Fibroblast of the aortic adventitia (primary cell): ENCODE data around the gene DENND2D. TPM values are rescaled to one million over a fixed set of nuclear protein-coding genes. Genes with fewer than 3 reads are reported as not detected.
A peak's percentile ranks its signal among the peaks of the same experiment; 100 is the strongest.

ENCODE experiments used
- DNase-seq: peaks from one replicate; pipeline ENCODE4 v3.0.0-alpha.2; 2010; ENCODE audit warnings: low read depth
- H3K4me3 ChIP-seq: 2 replicates; pipeline ENCODE4 v1.5.1; 2011; ENCODE audit warnings: low read depth, mild to moderate bottlenecking, control low read depth, low read length, moderate library complexity
- total RNA-seq: library from RNA; depleted of rRNA; stranded (reverse); fragments of >200 nt; gene quantifications from 2 replicates; pipeline ENCODE4 v1.2.3, GENCODE V29; 2012; ENCODE audit warnings: low replicate concordance
- TF ChIP-seq, protein P1 (sequence below): IDR thresholded peaks from 2 replicates; pipeline ENCODE4 v1.5.1; 2011; ENCODE audit warnings: mild to moderate bottlenecking, low read length, control low read depth, inconsistent platforms; ENCODE audit not compliant: insufficient read depth

Gene DENND2D
- total RNA-seq, 1 donor: 3.0 TPM

DNA sequence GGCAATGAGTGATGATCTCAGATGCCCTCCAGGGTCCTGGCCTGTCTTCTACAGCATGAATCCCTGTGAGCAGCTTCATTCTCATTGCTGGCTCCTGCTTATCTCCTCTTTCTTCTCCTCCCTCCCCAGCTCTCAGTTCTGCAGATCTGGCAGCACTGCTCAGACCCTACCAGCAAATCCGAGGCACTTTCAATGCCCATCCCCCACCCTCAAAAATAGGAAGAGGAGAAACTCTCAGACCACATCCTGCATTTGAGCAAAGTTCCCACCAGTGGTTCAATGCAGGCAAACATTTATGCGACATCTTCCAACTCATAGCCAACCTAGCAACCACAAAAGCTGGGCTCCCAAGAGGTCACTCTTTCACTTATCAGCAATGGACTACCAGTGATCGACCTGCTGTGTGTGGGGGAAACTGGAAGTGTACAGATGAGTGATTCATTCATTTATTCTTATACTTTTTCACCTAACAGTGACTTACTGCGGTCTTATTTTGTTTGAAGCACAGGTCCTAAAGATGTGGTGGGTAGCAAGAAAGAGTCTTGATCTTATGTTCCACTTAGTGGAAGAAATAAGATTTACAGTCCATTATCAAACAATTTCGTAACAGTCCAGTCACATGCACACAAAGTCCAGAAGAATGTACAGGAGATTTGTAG, 21.3 kb upstream of the DENND2D start:
- H3K4me3 ChIP-seq: no peak overlapping the region
- DNase-seq: peak; percentile 57
- TF ChIP-seq, protein P1, sequence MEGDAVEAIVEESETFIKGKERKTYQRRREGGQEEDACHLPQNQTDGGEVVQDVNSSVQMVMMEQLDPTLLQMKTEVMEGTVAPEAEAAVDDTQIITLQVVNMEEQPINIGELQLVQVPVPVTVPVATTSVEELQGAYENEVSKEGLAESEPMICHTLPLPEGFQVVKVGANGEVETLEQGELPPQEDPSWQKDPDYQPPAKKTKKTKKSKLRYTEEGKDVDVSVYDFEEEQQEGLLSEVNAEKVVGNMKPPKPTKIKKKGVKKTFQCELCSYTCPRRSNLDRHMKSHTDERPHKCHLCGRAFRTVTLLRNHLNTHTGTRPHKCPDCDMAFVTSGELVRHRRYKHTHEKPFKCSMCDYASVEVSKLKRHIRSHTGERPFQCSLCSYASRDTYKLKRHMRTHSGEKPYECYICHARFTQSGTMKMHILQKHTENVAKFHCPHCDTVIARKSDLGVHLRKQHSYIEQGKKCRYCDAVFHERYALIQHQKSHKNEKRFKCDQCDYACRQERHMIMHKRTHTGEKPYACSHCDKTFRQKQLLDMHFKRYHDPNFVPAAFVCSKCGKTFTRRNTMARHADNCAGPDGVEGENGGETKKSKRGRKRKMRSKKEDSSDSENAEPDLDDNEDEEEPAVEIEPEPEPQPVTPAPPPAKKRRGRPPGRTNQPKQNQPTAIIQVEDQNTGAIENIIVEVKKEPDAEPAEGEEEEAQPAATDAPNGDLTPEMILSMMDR: no peak

DNA sequence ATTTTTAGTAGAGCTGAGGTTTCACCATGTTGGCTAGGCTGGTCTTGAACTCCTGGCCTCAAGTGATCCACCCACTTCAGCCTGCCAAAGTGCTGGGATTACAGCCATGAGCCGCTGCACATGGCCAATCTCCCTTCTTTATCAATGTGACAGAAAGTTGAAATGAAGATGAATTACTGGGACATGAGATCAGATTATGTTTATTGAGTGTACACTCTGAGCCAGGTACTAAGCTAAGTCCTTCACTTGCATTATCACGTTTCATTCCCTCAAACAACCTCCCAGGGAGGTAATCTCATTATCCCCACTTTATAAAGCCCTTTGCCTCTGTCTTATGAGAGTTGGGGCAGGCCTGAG, 20.8 kb upstream of the DENND2D start:
- no peak overlapping the region for H3K4me3 ChIP-seq
- TF ChIP-seq, protein P1: no peak
- peak; percentile 55 for DNase-seq

DNA sequence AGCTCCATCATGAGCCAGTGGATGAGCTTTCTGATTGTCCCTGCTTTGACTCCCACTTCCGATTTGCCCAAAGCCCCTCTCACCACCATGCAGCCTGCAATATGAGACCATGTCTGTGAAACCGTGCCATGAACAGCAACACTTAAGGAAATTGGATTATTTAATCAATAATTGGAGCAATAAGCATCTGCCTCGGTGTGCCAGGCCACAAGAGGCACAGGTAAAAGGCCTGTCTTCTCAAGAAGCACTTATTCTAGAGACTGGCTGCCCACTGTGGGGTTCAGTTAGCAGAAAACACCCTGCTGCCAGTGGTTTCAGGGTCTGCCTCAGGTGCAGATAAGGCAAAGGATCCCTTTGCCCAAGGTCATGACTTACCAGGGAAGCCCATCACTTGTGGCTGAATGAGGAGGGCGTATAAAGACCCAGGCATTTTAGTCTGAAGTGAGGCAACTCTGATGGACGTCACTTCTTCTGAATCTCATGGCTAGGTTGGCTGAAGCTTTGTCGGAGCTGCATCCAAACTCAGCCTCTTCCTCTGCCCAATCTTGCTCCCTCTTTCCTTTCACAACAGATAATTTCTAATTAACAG, 19.9 kb upstream of the DENND2D start:
- DNase-seq: no peak
- no peak overlapping the region for H3K4me3 ChIP-seq
- TF ChIP-seq, protein P1: no peak

DNA sequence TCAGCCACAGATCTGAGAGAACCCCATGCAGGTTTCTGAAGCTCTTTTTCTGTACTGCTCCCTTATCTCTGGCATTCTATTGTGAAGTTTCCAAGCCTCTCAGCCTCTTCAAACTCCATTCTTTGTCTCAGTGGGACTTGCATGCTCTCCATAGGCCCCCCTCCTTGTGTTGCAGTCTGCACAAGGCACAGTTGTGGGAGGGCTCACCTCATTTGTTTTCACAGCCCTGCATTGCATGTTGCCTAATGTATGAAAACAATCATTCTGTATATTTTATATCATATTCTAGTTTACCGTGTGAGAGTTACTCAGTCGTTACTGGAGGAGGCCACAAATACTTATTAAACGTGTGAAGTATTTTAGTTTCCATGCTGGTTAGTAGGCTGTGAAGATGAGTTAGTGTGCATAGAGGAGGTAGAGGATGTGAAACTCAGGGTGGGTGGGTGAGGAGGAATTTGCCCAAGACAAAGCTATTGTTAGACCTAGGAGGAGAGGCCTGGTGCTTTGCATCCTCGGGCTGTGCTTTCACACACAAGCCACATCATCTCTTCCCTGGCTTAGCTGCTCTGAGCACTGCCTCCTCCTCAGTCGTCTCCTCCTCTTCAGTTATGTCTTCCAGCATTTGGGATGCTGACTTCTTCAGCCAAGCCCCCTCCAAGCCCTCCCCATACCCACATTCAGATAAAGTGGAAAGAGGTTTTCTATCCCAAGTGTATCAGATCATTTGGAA, 19.3 kb upstream of the DENND2D start:
- H3K4me3 ChIP-seq: no peak overlapping the region
- DNase-seq: no peak
- TF ChIP-seq, protein P1: no peak

DNA sequence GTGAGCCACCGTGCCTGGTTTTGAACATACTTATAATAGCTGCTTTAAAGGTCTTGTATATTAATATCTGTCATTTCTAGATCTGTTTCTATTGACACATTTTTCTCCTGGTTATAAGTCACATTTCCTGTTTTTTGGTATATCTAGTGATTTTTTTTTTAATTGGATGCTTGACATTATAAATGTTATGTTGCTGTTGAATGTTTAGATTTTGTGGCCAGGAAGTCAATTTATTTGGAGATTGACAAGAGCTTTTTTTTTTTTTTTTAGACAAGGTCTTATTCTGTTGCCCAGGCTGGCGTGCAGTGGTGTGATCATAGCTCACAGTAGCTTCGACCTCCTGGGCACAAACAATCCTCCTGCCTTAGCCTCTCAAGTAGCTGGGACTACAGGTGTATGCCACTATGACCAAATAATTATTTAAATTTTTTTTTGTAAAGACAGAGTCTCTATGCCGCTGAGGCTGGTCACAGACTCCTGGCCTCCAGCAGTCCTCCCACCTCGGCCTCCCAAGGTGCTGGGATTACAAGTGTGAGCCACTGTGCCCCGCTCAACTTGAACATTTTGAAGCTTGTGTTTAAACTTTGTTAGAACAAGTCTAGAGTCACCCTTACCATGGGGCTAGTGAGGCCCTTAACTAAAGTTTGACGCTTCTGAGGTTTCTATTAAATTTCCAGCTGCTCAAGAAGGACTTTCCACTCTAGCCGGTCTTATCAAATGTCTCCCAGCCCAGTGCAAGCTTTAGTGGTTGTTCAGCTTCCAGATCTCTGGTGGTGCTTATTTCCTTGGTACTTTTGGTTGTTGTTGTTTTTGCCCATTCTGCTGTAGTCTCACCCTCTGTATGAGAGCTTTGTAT, 18.5 kb upstream of the DENND2D start:
- H3K4me3 ChIP-seq: no peak overlapping the region
- TF ChIP-seq, protein P1: no peak
- no peak for DNase-seq

DNA sequence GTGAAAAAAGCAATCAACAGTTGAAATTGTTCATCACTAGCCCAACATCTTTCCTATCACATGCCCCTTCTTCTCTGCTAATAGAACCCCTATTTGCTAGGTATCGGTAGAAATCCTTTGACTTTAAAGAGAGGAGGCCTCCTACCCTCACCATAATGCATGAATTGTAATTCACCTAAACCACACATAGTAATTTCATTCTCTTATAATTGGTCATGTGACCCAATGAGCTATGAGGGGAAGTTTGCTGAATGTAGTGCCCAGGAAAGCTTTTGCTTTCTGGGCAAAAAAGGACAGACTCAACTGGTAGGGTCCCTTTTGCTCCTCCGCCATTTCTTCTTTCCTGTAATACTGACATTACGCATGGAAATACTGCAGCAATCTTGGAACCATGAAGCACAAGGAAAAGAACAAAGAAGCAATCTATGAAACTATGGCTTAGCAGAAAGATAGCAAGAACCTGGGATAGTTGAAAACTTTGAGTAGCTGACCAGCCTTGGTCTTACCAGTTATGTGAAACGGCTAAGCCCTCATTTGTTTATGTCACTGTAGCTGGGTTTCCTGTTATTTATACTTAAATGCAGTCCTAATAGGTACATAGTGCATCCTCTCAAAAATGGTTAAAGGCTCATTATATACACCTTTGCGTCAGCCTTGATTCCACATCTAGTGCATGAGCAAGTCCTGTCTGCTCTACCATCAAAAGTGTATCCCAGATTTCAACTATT, 16.9 kb upstream of the DENND2D start:
- TF ChIP-seq, protein P1: no peak
- no peak overlapping the region for H3K4me3 ChIP-seq
- DNase-seq: no peak
